Fibroblast of upper back skin (primary cell): Measurements from ENCODE around the gene NDUFB10.
A peak's percentile ranks its signal among the peaks of the same experiment; 100 is the strongest.

Source experiments
- DNase-seq: peaks from one replicate; pipeline ENCODE4 v3.0.0-alpha.2; 2013

Gene NDUFB10

GRCh38 chr16:1989209-1990100 is 30.1 kb downstream of the NDUFB10 start, which contains the start of gene SYNGR3:
Gene SYNGR3, plus strand, starts transcription at chr16:1989970. Its CDS starts 133 bp downstream, at chr16:1990103.
- DNase-seq = no peak

- no peak for DNase-seq
These were observed 30.7 kb downstream of the NDUFB10 start for GRCh38 chr16:1990101-1990350.

- DNase-seq = no peak
These were observed 31.2 kb downstream of the NDUFB10 start for GRCh38 chr16:1990351-1991134.

GRCh38 chr16:1991135-1991551 is 31.8 kb downstream of the NDUFB10 start:
- DNase-seq = no peak

- DNase-seq = no peak
These were observed 32.2 kb downstream of the NDUFB10 start for GRCh38 chr16:1991588-1991947.

GRCh38 chr16:1991948-1992703 is 32.8 kb downstream of the NDUFB10 start:
- DNase-seq = peak; percentile 92

GRCh38 chr16:1992704-1993317 is 33.5 kb downstream of the NDUFB10 start:
- DNase-seq = no peak

GRCh38 chr16:1993731-1994131 is 34.4 kb downstream of the NDUFB10 start:
- no peak for DNase-seq

GRCh38 chr16:1997494-1998359 is 38.4 kb downstream of the NDUFB10 start:
- DNase-seq = no peak

- DNase-seq = no peak
These were observed 39.1 kb downstream of the NDUFB10 start for GRCh38 chr16:1998360-1998835.

- DNase-seq = no peak
These were observed 39.8 kb downstream of the NDUFB10 start for GRCh38 chr16:1998852-1999801.

- no peak for DNase-seq
These were observed 40.7 kb downstream of the NDUFB10 start for GRCh38 chr16:1999866-2000514.

GRCh38 chr16:2001035-2001434 is 41.7 kb downstream of the NDUFB10 start:
- DNase-seq = no peak

GRCh38 chr16:2001456-2002355 is 42.4 kb downstream of the NDUFB10 start:
- DNase-seq = no peak

GRCh38 chr16:2002406-2003230 is 43.3 kb downstream of the NDUFB10 start:
- DNase-seq = no peak

GRCh38 chr16:2003231-2003826 is 44.0 kb downstream of the NDUFB10 start:
- no peak for DNase-seq

GRCh38 chr16:2003827-2004641 is 44.7 kb downstream of the NDUFB10 start:
- DNase-seq = peak; percentile 74
